Measurements from ENCODE around the gene GBP4.

GBP4 gene

DNA sequence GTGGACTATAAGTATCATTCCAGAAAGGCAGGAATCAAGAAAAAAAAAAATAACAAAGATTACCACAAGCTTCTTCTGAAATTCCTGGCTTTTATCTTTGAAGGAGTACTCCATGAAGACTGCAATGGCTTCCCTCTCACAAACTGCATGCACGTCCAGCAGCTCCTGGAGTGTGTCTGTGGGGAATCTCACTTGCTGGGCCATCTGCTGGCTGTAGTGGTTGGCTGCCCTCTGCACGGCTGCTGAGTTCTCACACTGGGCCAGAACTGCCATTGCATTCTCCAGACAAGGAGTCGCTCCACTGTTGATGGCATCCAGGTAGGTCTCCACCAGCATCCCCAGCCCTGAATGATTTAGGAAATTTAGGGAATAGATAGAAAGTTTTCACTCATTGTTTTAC is 49.5 kb downstream of the GBP4 start:
- no peaks in the 10 kb centered on the region for H3K36me3 Mint-ChIP-seq
- H3K27me3 Mint-ChIP-seq = no peaks in the 10 kb centered on the region
- no peak overlapping the region for H3K27ac Mint-ChIP-seq
- H3K4me1 Mint-ChIP-seq (ENCODE audit: low read depth) = peaks cover 6% of the 10 kb centered on the region
- no peak overlapping the region for H3K4me3 Mint-ChIP-seq
- H3K9me3 Mint-ChIP-seq (ENCODE audit: low read depth) = no peaks in the 10 kb centered on the region

DNA sequence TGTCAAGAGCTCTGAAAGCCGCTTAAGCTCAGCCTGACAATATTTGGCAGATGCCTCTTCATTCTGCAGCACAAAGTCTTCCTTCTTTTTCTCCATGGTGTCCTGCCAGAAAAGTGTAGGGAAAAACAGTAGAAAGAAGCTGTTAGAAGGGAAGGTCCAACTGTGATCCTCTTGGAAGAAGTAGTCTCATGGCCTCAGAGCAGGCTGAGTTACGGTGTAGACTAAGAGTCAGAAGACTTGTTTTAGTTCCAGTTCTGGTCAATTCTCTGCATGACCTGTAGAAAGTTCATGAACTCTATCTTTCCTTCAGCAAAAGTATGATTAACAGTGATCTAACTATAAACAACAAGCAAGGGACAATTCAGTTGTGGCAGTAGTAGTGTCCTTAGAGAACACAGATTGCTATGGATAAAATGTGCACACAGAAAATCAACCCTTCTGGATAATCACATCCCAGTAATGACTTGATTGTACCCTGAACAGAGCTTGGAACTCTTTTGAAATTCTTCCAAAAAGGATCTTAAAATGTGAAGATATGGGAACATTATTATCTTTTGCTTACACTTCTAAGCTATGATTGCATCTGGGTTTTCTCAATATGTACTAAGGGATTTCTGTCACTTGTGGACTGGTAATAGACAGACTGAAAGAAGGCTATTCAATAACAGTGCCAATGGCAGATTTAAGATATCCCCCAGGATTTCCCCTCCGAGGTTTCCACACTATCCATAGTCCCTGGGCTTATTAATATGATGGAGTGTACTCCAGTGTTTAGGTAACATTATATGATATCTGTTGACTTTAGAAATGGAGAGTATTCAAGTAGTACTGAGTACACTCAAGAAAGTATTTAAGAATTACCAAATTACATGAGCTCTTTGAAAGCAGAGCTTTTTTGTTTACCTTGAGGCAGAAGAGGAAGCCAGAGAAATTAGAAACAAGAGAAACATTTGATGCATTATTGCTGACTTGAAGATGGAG is 50.8 kb downstream of the GBP4 start:
- H3K36me3 Mint-ChIP-seq = no peaks in the 10 kb centered on the region
- no peaks in the 10 kb centered on the region for H3K27me3 Mint-ChIP-seq
- no peak overlapping the region for H3K4me3 Mint-ChIP-seq
- H3K9me3 Mint-ChIP-seq (ENCODE audit: low read depth) = no peaks in the 10 kb centered on the region
- H3K27ac Mint-ChIP-seq = no peak overlapping the region
- peaks cover 6% of the 10 kb centered on the region for H3K4me1 Mint-ChIP-seq (ENCODE audit: low read depth)

GRCh38 chr1:89146721-89147120 is 52.0 kb downstream of the GBP4 start:
- Mint-ChIP-seq H3K4me3 (no peak overlapping the region), H3K4me1 (ENCODE audit: low read depth) (peaks cover 7% of the 10 kb centered on the region), H3K9me3 (ENCODE audit: low read depth) (no peaks in the 10 kb centered on the region), H3K27ac (no peak overlapping the region), H3K27me3 (no peaks in the 10 kb centered on the region), H3K36me3 (no peaks in the 10 kb centered on the region)

DNA sequence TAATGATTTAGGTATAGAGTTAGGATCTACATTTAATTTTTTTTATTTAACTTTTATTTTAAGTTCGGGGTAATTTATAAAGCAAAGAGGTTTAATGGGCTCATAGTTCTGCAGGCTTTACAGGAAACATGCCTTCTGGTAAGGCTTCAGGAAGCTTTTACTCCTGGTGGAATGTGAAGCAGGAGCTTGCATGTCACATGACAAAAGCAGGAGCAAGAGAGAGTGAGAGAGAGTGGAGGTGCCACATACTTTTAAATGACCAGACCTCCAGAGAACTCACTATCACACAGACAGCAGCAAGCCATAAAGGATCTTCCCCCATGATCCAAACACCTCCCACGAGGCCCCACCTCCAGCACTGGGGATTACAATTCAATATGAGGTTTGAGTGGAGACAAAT is 55.3 kb downstream of the GBP4 start:
- peaks cover 10% of the 10 kb centered on the region for H3K4me1 Mint-ChIP-seq (ENCODE audit: low read depth)
- H3K27ac Mint-ChIP-seq = no peak overlapping the region
- H3K9me3 Mint-ChIP-seq (ENCODE audit: low read depth) = no peaks in the 10 kb centered on the region
- H3K4me3 Mint-ChIP-seq = no peak overlapping the region
- H3K36me3 Mint-ChIP-seq = no peaks in the 10 kb centered on the region
- no peaks in the 10 kb centered on the region for H3K27me3 Mint-ChIP-seq

DNA sequence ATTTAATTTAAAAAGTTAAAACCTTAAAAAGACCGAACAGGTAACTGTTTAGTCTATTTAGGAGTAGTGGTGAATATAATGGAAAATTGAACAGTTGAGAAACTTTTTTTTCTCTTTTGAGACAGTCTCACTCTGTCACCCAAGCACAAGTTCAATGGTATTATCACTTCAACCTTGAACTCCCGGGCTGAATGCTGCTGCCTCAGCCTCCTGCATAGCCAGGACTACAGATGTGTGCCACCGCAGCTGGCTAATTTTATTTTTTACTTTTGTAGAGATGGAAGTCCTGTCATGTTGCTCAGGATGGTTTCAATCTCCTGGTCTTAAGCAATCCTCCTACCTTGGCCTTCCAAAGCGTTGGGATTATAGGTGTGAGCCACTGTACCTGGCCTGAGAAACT is 56.6 kb downstream of the GBP4 start:
- Mint-ChIP-seq H3K4me3 (no peak overlapping the region), H3K27ac (no peak overlapping the region), H3K4me1 (ENCODE audit: low read depth) (peaks cover 10% of the 10 kb centered on the region), H3K36me3 (no peaks in the 10 kb centered on the region), H3K9me3 (ENCODE audit: low read depth) (no peaks in the 10 kb centered on the region), H3K27me3 (no peaks in the 10 kb centered on the region)

DNA sequence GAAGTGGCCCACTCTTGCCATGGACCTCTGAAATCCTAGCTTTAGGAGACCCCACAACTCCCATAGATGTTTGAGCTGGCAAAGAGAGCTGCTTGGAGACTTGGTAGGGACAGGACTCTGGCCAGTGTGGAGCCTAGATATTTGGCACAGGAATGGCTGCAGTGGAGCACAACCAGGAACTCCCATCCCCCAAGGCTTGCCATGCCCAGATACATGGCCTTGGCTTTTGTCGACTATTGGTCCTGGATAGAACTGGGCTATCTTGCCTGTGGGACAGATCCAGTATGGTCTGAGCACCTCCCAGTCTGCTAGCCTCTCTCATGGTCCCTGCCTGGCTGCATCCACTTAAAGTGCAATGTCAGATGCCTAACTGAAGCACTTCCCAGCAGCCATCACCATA is 65.0 kb downstream of the GBP4 start:
- Mint-ChIP-seq H3K27ac (no peak overlapping the region), H3K4me3 (no peak overlapping the region), H3K9me3 (ENCODE audit: low read depth) (peaks cover 14% of the 10 kb centered on the region), H3K36me3 (peaks cover 15% of the 10 kb centered on the region), H3K27me3 (no peaks in the 10 kb centered on the region), H3K4me1 (ENCODE audit: low read depth) (peaks cover 23% of the 10 kb centered on the region)
